NCI-H524 treated with DMSO at 0.1 percent for 48 hours (cell line): ENCODE results near the gene PARD3B.

Source experiments
- DNase-seq: peaks from one replicate; lab custom pipeline; 2025; lab: John Stamatoyannopoulos, UW

PARD3B gene

DNA sequence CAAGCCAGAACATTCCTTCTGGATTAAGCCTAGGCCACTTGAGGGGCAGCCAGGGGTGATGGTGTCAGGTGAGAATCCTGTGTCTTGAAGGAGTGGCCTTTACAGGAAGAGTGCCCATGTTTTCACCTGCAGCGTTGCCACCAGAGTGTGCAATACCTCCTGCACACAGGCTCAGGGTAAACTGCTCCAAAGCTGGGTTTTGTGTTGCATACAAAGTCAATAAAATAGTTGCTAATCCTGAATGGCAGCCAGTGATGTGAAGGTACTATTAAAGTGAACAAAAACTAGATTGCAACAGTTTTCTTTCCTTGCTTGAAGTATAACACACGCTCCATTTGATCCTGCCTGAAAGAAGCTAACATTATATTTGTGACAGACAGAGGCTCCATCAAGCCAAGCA lies 1072.6 kb downstream of the PARD3B start:
- no peak for DNase-seq

DNA sequence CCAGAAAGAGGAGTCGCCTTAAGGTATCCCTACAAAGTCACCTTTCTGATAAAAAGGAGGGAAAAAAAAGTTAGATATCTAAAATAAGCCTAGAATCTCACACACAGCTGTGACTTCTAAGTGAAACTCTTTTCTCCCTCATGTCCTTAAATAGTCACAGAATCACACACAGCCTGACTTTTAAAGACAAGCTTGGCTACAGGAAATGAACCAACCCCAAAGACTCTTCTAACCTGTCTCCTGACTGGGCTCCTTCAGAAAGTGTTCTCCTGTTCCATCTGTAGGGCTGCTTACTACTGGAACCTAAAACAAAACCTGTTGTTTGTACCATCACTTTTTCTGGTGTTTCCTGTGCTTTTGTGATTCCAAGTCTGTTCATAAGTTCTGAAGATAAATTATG lies 1074.3 kb downstream of the PARD3B start:
- DNase-seq: no peak

DNA sequence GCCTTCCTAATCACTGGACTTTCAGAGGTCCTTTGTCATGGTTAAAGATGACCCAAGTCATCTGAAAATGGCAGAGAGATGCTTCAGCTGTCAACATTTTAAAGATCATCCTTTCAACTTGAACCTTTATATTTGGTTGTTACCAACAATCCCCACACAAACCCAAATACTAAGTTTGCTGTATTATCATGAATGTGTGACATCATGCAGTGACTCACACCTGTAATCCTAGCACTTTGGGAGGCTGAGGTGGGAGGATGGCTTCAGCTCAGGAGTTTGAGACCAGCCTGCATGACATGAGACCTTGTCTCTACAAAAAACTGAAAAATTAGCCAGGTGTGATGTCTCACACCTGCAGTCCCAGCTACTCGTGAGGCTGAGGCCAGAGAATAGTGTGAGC lies 1081.8 kb downstream of the PARD3B start:
- no peak for DNase-seq

DNA sequence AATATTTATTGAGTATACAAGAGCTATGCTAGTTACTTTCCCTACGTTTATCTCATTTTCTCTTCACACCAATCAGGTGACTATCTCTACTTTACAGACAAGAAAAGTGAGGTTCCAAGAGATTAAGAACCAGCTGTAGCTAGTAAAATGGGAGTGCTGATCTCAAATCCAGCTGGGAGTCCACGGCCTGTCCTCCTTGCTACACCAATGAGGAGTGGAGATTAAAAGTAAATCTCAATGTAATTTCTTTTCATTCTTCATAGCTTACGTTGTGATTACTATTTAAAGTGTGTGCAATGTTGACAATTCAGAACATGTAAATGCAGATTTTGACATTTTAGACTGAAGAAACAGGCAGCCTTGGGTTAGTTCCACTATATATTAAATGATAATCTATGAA lies 1083.1 kb downstream of the PARD3B start:
- DNase-seq: no peak

DNA sequence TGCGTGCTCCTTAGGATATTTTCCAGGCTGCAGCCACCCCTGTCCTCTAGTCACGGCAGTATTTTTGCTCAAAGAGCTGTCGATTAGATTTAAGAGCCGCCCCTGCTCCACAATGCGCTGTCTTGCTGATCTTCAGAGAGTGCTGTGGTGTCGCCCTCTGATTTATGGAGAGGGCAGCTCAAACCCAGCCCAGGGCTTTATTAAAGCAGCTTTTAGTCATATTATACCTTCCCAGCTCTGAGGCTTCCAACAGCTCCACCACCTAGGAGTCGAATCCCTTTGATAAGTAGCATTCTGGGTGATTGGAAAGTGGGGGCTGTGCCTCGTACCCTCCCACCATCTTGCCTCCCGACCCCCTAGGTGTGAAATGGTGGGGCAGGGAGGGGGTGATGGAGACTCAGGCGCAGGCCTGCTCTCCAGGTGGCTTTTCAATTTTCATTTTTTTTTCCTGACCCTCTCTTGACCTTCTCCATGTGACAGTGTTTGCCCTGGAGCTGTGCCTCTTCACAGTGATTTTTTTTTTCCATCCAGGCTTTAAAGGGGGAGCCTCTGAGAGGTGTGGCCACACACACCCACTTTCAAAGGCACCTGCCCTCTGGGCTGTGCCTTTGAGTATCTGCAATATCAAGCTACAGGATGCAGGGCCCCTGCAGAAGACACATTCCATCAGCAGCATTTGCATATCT lies 1084.0 kb downstream of the PARD3B start:
- no peak for DNase-seq

DNA sequence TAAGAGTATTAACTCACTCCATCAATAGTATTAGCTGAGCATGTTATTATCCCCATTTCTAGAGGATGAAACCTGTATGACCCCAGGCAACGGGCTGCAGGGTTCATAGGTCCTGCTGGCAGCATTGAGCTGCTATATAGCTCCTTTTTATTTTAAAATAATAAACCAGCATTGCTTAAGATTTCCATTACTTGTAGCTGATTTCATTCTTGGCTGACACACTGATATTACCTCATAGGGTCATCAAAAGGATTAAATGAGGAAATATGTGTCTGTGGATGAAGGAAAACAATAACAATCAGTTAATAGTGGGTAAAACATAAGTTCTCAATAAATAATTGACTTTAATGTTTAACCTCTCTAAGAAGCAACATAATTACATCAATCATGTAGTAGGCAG lies 1088.7 kb downstream of the PARD3B start:
- no peak for DNase-seq

DNA sequence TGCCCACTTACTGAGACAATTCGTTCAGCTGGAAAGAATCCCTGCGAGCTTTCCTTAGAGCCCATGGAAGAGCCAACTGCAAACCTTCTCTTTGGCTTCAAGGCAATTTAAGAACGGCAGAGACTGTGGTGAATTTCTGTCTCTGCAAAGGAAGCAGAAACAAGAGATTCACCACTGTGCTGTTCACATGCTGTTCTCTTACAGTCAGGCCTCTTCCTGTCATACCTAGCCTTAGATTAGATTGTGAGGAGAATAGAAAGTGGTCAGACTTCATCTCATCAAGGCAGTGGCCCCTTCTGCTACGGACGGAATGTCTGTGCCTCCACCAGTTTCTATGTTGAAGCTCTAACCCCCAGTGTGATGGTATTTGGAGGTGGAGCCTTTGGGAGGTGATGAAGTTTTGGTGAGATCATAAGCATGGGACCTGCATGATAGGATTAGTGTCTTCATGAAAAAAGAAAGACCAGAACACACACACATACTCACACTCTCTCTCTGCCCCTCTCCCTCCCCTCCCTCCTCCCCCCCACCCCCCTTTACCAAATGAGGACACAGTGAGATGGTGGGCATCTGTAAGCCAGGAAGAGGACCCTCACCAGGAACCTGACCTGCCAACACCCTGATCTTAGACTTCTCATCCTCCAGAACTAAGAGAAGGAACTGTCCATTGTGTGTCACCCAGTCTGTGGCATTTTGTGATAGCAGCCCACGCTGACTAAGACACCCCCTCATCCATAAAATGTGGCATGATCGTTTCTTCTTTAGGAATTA lies 1091.5 kb downstream of the PARD3B start:
- no peak for DNase-seq

DNA sequence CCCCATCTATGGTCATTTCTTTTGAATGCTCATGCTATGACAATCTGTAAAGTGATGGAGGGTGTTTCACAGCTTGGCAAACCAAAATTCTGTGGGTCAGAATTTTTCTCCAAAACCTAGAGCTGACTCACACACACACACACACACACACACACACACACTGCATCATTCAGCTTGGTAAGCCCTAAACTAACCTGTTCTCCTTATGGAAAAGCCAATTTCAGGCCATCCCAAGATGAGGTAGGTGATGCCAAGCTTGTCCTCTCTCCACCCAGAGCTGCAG lies 1092.0 kb downstream of the PARD3B start:
- DNase-seq: no peak

DNA sequence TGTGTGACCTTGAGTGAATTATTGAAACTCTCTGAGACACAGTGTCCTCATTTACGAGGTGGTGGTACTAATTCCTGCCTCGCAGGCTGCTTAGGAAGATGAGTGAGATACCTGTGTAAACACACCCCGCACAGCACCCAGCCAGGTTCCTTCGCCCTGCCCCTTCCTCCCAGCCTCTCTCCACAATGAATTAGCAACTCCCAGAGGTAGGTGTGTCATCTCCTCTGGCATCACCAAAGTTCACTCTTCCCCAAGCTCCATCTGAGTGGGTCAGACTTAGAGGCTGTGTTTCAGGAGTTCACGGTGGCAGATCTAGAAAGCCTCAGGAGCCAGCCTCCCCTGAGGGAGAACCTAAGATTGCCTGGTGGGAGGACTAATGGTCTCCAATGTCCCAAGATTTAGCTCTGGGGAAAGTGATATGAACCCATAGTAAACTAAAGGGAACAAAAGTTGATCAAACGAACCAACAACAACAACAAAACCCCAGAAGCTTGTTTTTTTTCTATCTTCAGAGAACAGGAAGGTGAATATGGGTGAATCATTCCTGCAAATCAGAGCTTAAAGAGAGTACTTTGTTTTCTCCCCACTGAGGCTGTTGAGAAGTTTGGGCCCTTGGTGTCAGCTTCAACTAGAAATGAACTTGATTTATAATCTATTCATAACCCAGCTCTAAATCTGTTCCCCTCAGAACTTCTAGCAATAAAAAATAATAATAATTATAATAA lies 1092.7 kb downstream of the PARD3B start:
- no peak for DNase-seq

DNA sequence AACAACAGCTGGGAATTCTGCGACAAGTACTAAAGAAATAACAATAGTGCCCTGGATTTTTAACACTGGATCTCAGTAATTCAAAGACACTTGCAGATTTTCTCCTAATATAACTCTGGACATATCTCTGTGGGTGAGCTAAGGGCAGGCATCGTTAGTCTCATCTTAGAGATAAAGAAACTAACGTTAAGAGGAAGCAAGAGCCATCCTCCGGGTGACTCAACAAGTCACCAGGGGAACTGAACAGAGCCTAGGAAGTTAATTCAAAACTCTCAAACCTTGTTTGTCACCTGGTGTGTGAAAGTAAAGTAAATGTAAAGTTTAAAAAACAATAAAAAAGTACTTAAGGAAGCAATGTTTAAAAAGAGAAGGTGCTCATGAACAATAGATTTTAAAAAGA lies 1095.4 kb downstream of the PARD3B start:
- no peak for DNase-seq

DNA sequence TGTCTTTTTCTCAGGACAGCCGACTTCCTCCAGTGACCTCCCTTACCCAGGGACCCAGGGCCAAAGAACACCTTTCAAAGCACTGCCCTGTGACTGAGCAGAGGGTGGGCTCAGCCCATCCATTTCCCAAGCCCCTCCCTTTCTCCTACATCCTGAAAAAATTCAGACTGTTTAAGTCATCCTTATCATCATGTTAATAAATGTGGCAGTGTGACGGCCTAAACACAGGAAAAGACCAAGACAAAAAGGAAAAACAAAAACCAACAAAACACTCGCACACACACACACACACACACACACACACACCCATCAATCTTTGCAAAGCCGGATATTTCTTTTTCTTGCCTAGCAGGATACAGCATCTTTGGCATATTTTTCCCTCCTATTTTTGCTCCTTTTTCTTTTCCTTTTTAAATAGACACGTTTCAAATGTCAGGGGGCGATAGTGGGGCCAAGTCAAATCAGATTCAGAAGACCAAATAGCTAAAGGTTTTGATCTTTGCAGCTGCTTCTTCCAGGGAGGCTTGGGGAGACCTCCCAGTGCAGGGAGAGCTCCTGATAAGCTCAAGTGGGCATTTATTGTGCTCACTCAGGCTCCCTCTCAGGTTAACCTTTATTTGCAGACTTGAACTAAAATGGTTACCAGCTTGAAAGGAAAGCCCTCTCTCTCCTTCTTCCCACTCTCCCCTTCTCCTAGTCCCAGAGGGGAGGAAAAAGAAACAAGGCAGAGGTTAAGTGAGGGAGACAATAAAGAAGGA lies 1097.5 kb downstream of the PARD3B start:
- DNase-seq: no peak

DNA sequence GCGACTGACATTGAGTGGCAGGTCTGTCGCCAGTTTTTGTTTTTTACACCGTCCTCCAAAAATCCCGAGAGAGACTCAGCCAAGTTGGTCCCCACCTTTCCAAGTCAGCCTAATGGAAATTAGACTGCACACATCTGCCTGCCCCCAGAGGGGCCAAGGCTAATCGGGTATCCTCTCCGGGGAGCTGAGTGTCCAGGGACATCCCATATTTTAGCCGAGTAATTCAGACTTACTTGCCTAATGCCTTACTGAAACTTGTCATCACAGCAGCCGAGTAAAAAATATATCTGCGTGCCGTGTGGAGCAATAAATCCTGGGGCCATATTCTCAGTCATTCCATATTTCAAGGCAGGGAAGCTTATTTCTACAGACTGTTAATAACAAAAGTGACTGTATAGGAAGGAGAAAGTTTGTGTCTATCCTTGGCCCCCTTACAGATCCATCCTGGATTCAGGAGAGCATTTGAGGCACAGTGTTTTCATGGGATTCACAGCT lies 1098.2 kb downstream of the PARD3B start:
- no peak for DNase-seq

DNA sequence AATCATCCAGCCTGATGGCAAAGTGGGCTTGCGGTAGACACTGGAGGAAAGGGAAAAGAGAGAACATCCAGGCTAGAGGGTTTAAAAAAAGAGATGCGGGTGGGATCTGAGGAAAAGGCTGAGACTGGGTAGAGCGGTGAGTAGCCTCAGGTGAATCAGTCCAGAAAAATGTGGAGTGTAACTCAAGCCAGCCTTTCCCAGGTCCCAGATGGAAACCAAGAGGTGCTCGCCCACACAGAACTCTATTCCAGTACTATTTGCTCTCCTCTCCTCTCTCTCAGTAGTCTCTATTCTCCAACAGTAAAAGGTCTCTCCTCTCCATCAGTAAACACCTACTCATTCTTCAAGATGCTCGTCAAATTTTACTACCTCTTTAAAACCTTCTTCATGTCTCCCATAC lies 1098.7 kb downstream of the PARD3B start:
- DNase-seq: no peak

DNA sequence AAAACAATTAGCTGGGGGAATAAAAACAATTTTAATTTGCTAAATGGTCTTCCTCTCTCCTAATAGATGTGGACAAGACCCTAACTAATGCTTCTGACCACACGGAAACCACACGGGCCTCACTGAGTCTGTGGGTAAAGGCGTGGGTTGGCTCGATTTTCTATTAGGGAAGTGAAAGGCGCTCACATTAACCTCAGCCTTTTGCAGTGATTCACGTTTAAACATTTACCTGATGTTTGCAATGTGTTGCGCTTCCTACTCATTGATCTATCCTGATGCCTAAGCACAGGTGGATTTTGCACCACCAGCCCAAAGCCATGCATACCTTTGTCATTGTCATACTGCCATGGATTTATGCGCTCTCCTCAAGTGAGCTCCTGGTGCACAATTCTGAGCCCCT lies 1101.4 kb downstream of the PARD3B start:
- no peak for DNase-seq

DNA sequence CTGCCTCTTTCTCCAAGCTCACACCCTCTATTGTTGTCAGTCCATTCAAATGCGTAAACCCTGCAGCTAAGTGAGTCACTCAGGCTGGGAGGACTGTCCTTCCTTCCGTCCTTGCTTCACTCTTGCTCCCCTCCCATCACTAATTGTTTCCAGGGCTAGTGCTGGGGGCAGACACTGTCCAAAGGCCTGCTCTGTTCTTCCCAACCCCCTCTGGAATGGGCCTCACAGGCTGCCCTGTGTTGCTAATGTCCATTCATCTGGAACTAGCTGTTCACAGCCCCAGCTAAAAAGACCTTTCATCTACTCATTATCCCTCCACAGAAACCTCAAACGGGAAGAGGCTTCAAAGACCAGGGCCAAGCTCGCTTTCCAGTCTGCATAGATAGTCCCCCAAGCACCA lies 1105.2 kb downstream of the PARD3B start:
- no peak for DNase-seq

DNA sequence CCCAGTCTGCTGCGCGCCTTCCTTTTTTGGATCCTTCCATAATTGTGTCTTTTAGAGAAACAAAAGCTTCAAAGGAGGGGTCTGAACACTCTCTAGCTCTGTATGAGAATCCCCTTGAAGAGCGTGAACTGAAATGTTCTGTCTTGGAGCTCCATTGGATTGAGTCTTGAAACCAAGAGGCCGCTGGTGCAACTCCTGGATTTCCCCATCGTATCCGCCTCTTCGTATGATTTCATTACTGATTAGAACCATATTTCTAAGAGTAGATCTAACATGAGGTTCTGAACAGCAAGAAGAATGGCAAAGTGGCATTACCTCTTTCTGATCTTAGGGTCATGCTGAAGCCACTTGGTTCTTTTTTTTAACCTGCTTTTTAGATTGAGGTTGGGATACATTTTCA lies 1105.7 kb downstream of the PARD3B start:
- no peak for DNase-seq

DNA sequence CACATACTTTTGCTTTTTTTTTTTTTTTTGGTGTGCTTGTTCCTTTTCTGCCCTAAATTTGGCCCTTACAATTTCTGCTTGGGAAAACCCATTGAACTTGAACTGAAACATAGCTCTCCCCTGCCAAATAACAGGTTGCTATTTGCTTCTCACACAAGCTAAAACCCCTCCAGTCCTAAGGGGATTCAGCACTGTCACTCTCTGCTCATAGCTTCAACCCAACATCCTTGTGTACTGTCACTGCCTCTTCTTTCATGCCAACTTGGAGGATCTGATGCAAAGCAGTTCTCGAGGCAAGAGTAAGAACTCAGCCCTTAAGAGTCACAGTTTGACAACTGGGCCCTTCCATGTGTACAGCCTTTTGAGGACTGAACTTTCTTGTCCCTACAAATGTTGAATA lies 1106.4 kb downstream of the PARD3B start:
- no peak for DNase-seq

DNA sequence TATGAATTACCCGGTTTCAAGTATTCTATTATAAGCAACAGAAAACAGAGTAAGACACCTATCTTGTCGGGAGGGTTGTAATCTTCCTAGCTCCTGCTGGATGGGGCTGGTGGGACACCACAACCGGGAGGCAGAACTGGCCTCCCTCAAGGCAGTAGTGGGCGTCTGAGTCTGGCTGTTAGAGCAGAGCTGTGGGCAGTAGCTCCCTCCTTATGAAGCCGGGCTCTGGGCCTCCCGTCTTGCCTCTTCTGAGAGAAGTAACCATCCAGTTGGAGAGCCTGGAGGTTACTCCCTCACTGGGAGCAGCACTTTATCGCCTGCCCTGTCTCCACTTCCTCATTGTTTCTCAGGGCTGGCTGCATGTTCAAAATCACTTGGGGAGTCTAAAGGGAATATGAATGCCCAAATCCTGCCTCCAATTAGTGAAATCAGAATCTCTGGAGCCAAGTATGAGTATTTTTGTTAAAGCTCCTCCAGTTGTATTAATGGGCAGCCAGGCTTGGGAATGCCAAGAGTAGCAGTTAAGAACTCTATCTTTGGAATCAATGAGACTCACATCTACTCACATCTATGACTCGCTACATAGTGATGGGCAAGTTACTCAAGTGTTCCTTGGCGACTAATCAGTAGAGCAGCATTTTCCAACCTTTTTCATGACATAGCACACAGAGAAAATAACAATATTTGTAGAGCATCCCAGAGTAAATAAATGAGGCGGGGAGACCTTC lies 1109.8 kb downstream of the PARD3B start:
- no peak for DNase-seq

DNA sequence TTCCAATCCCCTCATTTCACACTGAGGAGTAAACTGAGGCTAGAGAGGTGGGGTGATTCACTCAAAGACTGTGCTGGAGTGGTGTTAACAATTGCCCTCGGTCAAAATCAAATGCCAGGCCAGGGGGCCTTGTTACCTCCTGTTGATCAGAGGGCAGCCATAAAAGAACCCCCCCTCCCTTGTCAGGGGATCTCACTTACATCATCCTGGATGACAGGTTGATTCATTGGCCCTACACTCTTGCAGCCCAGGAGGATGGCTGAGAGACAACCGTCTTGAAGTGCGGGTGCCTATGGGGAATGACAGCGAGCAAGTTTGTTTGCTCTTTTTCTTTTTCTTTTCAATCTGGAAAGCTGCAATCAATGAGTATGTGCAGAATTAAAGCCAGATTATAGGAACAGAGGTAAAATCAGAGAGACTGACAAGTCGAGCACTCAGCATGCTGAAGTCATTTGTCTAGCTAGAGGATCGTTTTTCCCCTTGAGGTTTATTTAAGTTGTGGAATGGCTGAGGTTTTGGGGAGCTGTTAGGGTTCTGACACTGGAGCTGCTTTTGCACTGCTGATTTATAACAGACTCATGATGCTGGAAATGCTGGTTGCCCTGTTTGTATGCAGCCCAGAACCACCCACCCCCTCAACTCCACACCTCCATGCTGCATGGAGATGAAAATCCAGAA lies 1110.6 kb downstream of the PARD3B start:
- DNase-seq: no peak

DNA sequence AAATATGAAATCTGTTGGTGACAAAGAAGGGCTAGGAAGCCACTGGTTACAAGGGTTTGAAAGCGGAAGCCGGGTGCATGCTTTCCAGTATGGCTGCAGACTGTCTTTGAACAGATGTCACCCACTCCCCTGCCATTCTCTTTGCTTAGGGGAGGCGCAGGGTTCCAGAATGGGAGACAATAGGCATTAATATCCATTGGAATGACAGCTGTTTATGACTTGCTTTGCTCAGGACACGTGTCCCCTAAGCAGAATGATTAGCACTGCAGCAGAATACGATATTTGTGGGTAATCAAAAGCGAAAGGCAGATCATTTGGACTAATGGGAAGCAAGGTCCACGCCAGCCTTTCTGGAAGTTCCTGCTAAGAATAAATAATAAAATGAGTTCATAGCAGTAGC lies 1111.2 kb downstream of the PARD3B start:
- no peak for DNase-seq

DNA sequence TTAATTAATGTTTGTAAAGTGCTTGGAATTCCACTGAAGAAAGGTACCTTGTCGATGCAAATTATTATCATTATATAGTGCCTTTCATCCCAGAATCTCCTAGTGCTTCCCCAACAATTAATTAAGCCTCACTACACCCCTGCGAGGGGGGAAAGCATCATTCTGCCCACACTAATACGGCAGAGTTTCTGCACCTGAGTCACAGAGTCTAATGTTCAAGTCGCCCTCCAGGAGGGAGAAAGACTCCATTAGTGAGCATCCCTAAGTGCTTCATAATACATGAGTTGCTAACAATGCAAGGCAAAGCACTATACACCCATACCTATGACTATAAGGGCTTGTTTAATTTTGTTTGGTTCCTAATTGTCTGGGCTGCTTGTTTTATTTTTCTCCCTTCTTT lies 1111.7 kb downstream of the PARD3B start:
- no peak for DNase-seq
